Prostate gland (tissue), 2 donors: ENCODE results near the gene WFS1. TPM values are rescaled to one million over a fixed set of nuclear protein-coding genes. Genes with fewer than 3 reads are reported as not detected.

Source experiments
- DNase-seq: peaks from one replicate; pipeline ENCODE4 v3.0.0-alpha.2; 2019; ENCODE audit warnings: low spot score
- H3K27ac ChIP-seq, 2 donors: fragments of 200-600 bp; sonication (generic); 2 replicates each; pipeline ENCODE4 v1.5.1; 2017 to 2019
- H3K27me3 ChIP-seq: fragments of 200-600 bp; sonication (generic); replicated peaks from 2 replicates; pipeline ENCODE4 v1.5.1; 2019; ENCODE audit not compliant: insufficient read depth
- H3K36me3 ChIP-seq, 2 donors: fragments of 200-600 bp; sonication (generic); 1 replicate in 1 of 2; 2 replicates in 1 of 2; pipeline versions ENCODE4 v1.5.1 to v1.8.1; 2017 to 2019
- H3K4me1 ChIP-seq: fragments of 200-600 bp; sonication (generic); replicated peaks from 2 replicates; pipeline ENCODE4 v1.5.1; 2019
- H3K4me3 ChIP-seq, 2 donors: fragments of 200-600 bp; sonication (generic); 2 replicates each; pipeline ENCODE4 v1.5.1; 2017 to 2019
- H3K9me3 ChIP-seq: fragments of 200-600 bp; sonication (generic); 2 replicates; pipeline ENCODE4 v1.5.1; 2017
- CTCF ChIP-seq, 4 experiments: fragments of 200-600 bp in 2 of 4; fragments of 450-650 bp in 2 of 4; sonication (generic) in 2 of 4; IDR thresholded peaks; 1 replicate in 3 of 4; 2 replicates in 1 of 4; pipeline ENCODE4 v1.5.1; 2016 to 2019; ENCODE audit warnings: antibody characterized with exemption in 4 of 4, mild to moderate bottlenecking in 2 of 4, moderate library complexity in 2 of 4
- POLR2A ChIP-seq: fragments of 450-650 bp; IDR thresholded peaks from one replicate; pipeline ENCODE4 v1.6.1; 2016; ENCODE audit warnings: antibody characterized with exemption, mild to moderate bottlenecking
- POLR2AphosphoS5 ChIP-seq: sonication (generic); formaldehyde crosslinking; IDR thresholded peaks from one replicate; pipeline ENCODE4 v1.6.1; 2017; ENCODE audit warnings: antibody characterized with exemption
- WGBS: methylation state at CpG from one replicate; pipeline ENCODE4 v1.1.5; 2018; 5-methylcytosine and 5-hydroxymethylcytosine counted together
- intact Hi-C: fragments of 100-400 bp; cut with DNase I; formaldehyde crosslinking; loops from one replicate; pipeline ENCODE4 v1.14.2; 2022
- total RNA-seq, 2 donors: library from RNA; depleted of rRNA; stranded (reverse); fragments of >200 nt; gene quantifications; one replicate each; pipeline ENCODE4 v1.1.0, GENCODE V29; 2016

WFS1 gene
- total RNA-seq, 2 donors from 2014 or later: 53.4 to 169 TPM

DNA sequence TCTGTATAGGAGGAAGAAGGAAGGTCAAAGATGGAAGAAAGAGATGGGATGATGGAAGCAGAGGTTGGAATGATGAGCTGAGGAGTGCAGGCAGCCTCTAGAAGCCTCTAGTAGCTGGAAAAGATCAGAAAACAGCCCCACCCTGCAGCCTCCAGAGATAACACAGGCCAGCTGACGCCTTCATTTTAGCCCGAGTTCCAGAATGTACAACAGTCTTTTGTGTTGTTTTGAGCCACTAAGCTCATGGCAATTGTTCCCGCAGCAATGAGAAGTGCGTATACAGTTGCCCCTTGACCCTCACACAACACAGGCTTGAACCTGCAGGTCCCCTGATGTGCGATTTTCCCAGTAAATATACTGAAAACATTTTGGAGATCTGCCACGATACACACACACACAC lies 72.0 kb downstream of the WFS1 start:
- DNase-seq: no peak
- Histone ChIP-seq H3K9me3 (no peaks in the 10 kb centered on the region), H3K4me1 (no peaks in the 10 kb centered on the region), H3K36me3 (no peaks in the 10 kb centered on the region), H3K4me3 (no peak overlapping the region), H3K27me3 (no peaks in the 10 kb centered on the region), H3K27ac (no peak overlapping the region)
- WGBS: 63% methylated on average over 6 of the region's 6 CpGs
- intact Hi-C loops: no loop called here
- TF ChIP-seq POLR2A (no peak), CTCF (IDR thresholded peaks at IDR 0.05) (no peak), POLR2AphosphoS5 (no peak)

DNA sequence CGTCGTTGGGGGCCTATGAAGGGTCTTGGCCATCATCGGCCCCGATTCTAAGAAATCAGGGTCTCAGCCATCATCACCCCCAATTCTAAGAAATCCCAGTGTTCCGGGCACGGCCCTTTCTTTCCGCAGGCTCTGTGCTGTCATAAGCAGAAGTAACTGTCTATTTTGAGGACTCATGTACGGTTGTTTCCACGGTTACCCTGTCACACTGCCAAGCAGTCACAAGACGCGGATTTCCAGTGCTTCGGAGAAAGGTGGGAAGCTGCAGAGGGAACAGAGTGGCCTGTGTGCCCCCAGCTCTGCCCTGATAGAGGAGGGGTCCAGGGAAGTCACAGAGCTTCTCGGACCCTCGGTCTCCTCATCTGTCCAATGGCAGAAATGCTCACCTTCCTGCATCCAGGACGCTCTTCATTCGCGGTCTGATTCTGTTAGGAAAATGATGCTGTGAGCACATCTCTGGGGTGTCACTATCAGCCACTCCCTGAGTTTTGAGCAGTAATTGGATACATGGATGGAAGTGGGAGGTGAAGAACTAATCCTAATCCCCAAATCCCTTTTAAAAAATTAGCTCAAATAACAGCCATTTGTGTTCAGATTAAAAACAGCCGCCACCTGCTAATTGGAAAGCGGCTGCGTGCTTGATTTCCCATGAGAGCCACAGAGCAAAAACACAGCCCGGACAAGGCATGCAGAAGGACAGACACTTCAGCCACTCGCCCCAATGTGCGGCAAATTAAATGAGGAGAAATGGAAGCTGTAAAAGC lies 73.1 kb downstream of the WFS1 start:
- intact Hi-C loops: no loop called here
- H3K27me3 ChIP-seq: no peaks in the 10 kb centered on the region
- no peaks in the 10 kb centered on the region for H3K4me1 ChIP-seq
- 72% methylated on average over 23 of the region's 23 CpGs for WGBS
- no peaks in the 10 kb centered on the region for H3K9me3 ChIP-seq
- no peaks in the 10 kb centered on the region for H3K36me3 ChIP-seq
- H3K4me3 ChIP-seq: no peak overlapping the region
- DNase-seq: no peak
- no peak overlapping the region for H3K27ac ChIP-seq
- TF ChIP-seq POLR2A (no peak), POLR2AphosphoS5 (no peak), CTCF (IDR thresholded peaks at IDR 0.05) (no peak)

DNA sequence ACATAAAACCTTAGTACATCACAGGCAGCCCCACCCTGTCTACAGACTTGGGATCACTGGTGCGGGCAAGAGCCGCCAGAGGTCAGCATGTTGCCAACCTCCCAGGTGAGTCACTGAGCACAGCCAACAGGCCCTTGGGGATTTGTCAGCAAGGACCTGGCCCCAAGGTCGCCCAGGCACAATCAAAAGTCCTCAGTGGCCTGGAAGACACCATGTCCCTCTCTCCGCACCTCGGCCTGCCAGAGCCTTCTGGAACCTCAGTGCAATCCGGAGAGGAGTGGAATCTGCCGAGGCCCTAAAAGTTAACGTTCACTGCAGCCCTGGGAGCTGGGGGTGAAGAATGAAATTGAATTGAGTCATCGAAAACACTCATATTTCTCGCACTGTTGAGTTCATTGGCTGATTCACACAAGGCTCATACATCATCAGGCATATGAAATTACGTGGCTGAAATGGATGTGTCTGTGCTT lies 74.3 kb downstream of the WFS1 start:
- H3K27me3 ChIP-seq: no peaks in the 10 kb centered on the region
- H3K9me3 ChIP-seq: no peaks in the 10 kb centered on the region
- intact Hi-C loops: no loop called here
- no peak overlapping the region for H3K27ac ChIP-seq
- no peak overlapping the region for H3K4me3 ChIP-seq
- TF ChIP-seq POLR2AphosphoS5 (no peak), CTCF (IDR thresholded peaks at IDR 0.05) (peak in 2 of 4 experiments; percentile 6 to 13)
- no peaks in the 10 kb centered on the region for H3K4me1 ChIP-seq
- 62% methylated on average over 11 of the region's 11 CpGs for WGBS
- DNase-seq: no peak
- H3K36me3 ChIP-seq: no peaks in the 10 kb centered on the region

GRCh38 chr4:6345096-6345830 lies 75.6 kb downstream of the WFS1 start:
- WGBS: 87% methylated on average over 27 of the region's 27 CpGs
- no peak for DNase-seq
- H3K9me3 ChIP-seq: no peaks in the 10 kb centered on the region
- H3K4me1 ChIP-seq: no peaks in the 10 kb centered on the region
- intact Hi-C loops: no loop called here
- TF ChIP-seq POLR2A (no peak), CTCF (IDR thresholded peaks at IDR 0.05) (no peak), POLR2AphosphoS5 (no peak)
- no peak overlapping the region for H3K27ac ChIP-seq
- H3K4me3 ChIP-seq: no peak overlapping the region
- no peaks in the 10 kb centered on the region for H3K27me3 ChIP-seq
- H3K36me3 ChIP-seq: no peaks in the 10 kb centered on the region
